ENCODE measurements around the gene XRCC6.
"Not testable (repeated sequence)": the region's sequence is repeated elsewhere in the genome, so short reads cannot be mapped to it uniquely, and the experiment has no call there.

Gene XRCC6

GRCh38 chr22:41621099-41621910 lies at the start of gene XRCC6:
Gene XRCC6 (plus strand): TSS chr22:41621295. CDS start chr22:41622005, 710 bp downstream.
- DNase-seq, result peak; percentile 99

GRCh38 chr22:41571786-41572185 lies 49.3 kb upstream of the XRCC6 start:
- no peak for DNase-seq

GRCh38 chr22:41572305-41572704 lies 48.8 kb upstream of the XRCC6 start:
- not testable (repeated sequence) for DNase-seq

DNA sequence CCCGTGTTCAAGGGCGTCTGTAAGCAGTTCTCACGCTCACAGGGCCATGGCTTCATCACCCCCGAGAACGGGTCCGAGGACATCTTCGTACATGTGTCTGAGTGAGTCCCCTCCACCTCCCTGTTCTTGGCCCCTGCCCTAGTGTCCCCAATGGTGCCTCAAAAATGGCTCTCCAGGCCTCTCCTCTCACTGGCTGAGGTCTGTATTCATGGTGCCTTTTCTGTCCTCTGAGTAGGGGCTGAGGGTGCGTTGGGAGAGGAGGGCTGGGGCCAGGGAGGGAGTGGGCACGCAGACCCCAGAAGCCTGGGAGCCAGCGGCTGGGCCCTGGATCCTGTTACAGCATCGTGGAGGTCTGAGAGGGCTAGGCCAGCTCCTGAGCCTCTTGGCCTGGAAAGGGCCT lies 47.4 kb upstream of the XRCC6 start:
- DNase-seq, result no peak

- DNase-seq, result no peak
Measured at GRCh38 chr22:41574847-41575381, 46.2 kb upstream of the XRCC6 start.

- no peak for DNase-seq
Measured at GRCh38 chr22:41575533-41575932, 45.6 kb upstream of the XRCC6 start.

DNA sequence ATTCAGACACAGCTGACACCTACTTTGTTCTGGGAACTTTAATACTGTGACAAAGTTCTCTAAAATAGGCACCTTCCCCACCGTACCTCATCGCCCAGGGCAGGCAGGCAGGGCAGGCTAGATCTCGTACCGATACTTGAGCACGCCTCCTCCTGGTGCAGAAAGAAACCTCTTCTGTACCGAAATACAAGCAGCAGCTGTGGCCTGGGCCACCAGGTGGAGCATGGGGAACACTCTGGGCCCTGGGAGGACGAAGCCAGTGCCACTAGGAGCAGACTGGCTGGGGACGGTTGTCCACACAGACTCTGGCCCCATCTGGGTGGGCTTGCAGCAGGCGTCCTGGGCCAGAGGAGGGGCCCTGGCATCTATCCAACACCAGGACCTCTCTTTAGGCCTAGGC lies 44.2 kb upstream of the XRCC6 start:
- DNase-seq, result peak; percentile 38 to 56

- DNase-seq, result no peak
Measured at GRCh38 chr22:41578114-41578513, 43.0 kb upstream of the XRCC6 start.

GRCh38 chr22:41578818-41579217 lies 42.3 kb upstream of the XRCC6 start:
- DNase-seq, result no peak

- no peak for DNase-seq
Measured at GRCh38 chr22:41579297-41579996, 41.6 kb upstream of the XRCC6 start.

DNA sequence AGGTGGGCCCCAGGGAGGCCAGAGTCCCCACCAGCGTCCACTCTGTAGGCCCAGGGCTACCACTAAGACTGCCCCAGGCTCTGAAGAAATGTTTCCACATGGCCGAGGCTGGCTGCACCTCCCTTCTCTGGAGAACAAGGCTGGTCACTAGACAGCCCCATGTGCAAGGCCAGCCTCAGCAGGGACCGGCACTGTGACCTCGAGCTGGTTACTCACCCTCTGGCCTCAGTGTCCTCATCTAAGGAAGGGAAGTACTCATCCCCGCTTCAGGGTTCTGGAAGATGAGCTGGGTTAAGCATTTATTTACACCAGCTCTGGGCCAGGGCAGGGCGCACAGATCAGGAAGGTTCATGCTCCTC lies 41.1 kb upstream of the XRCC6 start:
- DNase-seq, result no peak

- DNase-seq, result no peak
Measured at GRCh38 chr22:41582694-41583093, 38.4 kb upstream of the XRCC6 start.

GRCh38 chr22:41584881-41585280 lies 36.2 kb upstream of the XRCC6 start:
- DNase-seq, result no peak

DNA sequence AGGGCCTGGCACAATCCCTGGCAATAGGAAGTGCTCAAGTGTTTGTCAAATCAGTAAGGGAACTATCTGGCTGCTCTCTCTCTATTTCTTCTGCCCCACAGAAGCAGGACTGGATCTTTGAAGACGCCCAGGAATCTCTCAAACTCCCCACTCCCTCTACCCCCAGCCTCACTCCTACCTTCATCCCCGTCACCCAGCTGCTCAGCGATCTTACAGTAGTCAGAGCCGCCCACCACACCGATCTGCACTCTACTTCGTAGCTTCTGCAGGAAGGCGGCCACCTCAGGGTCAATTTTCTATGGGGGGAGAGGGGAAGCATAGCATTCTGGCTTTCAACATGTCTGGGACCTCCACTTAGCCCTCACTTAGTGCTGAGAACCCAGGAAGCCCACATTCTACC lies 35.2 kb upstream of the XRCC6 start:
- DNase-seq, result no peak

DNA sequence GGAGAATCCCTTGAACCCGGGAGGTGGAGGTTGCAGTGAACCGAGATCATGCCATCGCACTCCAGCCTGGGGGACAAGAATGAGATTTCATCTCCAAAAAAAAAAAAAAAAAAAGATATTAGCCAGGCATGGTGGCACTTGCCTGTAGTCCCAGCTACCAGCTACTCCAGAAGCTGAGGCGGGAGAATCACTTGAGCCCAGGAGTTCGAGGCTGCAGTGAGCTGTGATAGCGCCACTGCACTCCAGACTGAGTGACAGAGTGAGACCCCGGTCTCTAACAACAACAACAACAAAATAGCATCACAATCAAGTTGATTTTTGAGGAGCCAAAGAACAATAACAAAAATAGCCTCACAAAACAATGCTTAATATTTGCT lies 33.8 kb upstream of the XRCC6 start:
- no peak for DNase-seq

DNA sequence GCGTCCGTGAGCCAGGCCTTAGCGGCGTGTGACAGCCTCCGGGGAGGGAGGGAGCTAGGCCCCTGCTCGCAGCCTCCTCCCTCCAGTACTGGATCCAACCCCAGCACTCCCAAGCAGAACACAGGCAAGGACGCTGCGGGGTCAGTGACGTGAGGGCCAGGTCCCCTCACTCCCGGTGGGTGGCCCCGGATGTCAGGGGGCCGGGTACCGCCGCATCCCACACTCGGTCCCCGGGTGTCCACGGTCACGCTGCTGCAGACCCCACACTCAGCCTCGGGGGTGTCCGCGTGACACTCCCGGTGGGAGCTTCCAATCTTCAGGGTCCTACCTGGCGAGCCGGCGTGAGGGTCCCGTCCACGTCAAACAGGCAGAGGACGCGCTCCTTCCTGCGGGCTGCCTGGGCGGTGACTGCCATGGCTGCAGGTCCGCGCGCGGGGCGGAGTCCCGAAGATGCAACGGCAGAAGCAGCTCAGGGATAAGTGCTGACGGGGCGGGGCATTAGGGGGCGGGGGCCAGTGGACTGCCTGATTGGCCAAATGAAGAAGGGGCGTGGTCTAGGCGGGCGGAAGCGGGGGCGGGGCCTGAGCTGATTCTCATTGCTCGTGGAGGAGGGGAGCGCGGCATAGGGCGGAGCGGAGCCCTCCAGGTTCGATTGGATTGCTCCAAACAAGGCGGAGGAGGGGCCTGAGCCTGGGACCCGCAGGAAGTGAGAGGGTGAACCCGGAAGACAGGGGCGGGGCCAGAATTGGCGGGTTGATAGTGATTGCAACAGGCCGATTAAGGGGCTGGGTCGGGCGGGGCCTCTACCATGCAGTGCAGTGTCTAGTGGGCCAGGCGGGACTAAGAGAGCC lies 31.5 kb upstream of the XRCC6 start, which contains the start of gene PMM1:
Gene PMM1, minus strand, starts transcription at position 450 of the 851 bp plus-strand sequence. Its CDS starts 35 bp downstream, at position 415.
- peak; percentile 99 to 100 for DNase-seq

- not testable (repeated sequence) for DNase-seq
Measured at GRCh38 chr22:41593336-41593960, 27.6 kb upstream of the XRCC6 start.

GRCh38 chr22:41595703-41596102 lies 25.4 kb upstream of the XRCC6 start:
- no peak for DNase-seq

GRCh38 chr22:41596776-41597634 lies 24.1 kb upstream of the XRCC6 start:
- DNase-seq, result peak; percentile 4 to 53

DNA sequence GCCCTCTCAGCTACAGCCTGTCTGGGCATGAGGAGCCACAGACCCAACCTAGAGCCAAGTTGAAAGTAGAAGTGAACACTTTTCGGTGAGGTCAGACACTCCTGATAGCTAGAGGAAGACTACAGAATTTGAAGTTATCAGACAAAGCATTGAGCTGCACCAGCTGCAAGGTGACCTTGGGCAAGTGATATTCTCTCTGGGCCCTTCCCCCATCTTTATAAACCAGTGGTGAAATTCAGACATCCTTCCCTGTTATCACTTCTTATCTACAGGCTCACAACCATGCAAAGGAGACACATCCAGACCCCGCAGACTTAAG lies 23.5 kb upstream of the XRCC6 start:
- no peak for DNase-seq

DNA sequence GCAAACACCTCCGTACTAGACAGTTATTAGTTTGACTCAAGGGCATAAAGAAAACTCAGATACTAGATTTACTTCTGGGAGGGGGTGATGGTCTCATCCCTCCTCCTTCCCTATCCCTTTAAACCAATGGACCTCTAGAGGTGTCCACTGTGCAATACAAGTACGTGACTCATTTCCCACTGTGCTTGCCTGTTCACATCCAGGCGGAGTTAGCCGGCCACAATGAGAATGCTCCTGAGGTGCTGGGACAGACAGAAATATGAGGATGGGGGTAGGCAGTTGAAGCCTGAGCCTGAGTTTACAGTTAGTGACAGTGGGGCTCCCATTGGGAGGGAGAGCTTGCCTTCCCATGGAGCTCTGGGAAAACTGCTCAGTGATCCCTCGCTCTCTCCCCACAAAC lies 23.0 kb upstream of the XRCC6 start:
- no peak for DNase-seq
